NOMO-1 treated with dmso at 0.1 percent for 144 hours (cell line): ENCODE measurements around the gene PPP2R5A.

Experiments
- DNase-seq: peaks from one replicate; lab custom pipeline; 2025; ENCODE audit not compliant: unreplicated experiment; lab: John Stamatoyannopoulos, UW

PPP2R5A gene

DNA sequence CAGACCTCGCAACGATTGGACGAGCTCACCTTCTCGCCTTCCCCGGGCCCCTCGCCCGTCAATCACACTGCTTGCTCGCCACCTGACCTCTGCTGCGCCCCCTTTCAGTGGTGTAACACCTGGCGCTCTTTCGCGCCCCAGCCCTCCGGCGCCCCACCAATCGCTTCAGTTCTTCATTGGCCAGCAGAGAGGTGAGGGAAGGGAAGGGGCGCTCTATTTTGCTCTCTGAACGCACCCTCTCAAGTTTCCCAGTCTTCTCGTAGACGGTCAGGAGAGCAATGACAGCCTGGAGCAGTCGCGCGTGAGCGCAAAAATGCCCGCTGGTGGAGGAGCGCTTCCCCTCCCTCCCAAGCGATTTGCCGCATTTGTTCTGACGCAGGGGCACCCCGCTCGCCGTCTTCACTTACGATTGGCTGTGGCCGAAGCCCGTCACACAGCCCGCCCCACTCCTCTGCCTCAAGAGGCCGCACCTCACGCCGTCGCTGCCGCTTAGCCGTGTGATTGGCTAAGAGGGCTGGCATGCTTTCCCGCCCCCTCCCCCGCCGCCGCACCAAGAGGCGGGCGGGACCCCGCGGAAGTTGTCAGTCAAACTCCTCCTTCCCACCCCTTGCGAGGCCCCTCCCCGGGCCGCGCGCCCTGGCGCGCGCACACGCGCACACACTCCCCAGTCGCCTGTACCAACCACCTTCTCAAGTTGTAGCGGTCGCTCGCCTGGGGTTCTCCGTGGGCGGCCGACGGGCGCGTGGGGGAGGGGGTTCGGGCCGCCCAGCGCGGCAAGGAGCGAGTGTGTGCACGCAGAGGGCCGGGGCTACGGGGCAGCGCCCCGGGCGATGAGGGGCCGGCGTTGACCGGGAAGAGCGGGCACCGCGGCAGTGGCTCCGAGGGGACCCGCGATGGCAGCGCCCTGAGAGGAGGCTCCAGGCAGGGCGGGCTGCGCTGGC is at the start of gene PPP2R5A:
TSS of gene PPP2R5A (plus strand) at position 667 of the 941 bp plus-strand sequence. CDS start 701 bp downstream, outside the sequence.
- DNase-seq = peak; percentile 100

DNA sequence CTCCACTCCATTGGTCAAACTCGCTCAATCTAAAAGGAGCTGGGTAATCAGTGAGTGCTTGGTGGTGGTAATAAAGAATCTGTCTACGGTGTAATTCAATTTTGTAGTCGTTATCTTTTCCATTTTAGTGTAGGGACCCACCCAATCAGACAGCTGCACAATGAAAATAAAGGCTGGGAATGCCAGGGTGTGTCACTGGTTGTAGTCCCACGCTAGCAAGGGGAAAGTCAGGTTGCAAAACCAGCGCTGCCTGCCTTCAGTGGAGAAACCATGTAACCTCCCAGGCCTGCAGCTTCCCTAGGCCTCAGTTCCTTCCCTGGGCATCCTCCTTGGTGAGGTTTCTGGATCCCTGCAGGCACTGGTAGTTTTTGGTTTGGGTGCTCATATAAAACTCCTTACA is 49.4 kb upstream of the PPP2R5A start:
- DNase-seq = no peak

DNA sequence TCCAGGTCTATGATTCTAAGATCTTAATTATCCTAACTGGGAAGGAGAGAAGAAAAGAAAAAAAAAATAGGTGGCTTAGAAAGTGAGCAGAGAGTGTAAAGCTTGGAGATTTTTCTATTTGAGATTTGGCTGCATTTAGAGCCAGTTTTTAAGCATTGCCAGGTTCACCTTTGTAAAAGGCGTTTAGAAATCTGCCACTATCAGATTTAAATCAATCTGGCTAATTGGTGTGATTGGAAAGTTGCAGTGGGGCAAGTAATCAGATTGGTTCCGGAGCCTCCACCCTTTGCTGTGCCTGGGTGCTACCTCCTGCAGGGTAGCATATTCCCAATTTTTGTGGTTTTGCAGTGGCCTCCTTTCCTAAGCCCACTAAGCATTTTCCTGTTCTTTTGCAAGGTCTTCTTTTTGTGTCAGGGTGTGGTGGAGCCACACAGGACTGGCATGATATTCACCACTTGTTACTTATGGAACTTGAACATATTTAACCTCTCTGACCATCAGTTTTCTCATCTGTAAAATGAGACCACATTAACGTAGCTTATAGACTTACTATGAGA is 48.5 kb upstream of the PPP2R5A start:
- no peak for DNase-seq

DNA sequence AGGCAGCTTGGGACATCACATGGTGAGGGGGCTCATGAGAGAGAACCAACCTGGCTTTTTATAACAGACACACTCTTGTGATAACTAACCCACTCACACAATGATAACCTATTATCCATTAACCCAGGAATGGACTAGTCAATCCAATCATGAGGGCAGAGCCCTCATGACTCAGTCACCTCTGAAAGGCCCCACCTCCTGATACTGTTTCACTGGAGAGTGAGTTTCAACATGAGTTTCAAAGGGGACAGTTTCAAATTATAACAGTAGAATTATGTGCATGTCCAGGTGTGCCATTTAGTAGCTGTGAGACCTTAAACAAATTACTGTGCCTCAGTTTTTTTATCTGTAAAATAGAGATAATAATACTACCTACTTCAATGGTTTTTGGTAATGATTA is 47.6 kb upstream of the PPP2R5A start:
- no peak for DNase-seq

DNA sequence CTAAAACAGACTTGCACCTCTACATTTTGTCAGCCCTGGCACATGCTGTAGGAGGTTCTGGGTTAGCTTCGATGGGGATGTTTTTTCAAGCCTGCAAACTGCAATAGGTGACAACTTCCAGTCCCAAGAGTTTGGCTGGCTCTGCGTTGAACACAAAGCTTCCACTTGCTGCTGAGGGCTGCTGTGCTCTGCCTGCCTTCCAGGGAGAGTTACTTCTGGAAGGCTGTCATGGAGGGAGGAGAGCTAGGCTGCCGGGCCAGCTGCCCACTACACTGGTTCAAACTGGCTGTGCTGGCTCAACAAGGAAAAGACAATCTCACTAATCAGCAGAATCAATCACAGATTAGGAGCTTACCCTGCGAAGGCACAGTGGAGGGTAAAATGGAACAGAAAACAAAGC is 46.7 kb upstream of the PPP2R5A start:
- no peak for DNase-seq

DNA sequence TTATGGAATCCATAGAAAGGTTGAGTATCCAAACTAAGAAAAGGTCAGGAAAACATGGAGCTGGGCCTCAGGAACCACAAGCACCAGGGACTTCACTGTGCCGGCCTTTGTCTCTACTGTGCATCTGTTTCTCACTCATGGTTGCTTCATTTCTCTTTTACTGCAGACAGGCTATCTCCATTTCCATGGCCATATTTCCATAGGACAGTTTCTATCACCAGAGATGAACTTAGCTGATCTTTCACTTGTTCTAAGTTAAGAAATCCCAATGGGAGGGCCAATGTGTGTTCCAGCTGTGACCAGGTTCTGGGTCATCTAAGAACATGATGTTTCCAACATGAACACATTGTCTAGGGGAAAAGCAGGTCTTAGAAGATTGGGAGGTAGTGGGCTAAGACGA is 43.7 kb upstream of the PPP2R5A start:
- no peak for DNase-seq

DNA sequence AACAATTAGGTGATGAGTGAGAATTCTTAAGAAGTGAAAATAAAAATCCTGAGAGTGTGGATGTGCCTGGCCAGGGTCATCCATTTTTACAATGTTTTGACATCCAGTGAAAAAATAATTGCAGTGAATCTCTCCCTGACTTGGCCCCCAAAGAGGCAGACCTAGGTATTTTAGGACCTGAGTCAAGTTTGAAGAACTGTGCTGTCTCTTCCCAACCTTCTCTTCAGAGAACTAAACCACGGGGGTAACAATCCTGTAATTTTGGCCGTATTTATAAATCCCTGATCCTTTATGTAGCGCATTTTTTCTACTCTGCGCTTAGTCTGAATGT is 43.3 kb upstream of the PPP2R5A start:
- DNase-seq = no peak

DNA sequence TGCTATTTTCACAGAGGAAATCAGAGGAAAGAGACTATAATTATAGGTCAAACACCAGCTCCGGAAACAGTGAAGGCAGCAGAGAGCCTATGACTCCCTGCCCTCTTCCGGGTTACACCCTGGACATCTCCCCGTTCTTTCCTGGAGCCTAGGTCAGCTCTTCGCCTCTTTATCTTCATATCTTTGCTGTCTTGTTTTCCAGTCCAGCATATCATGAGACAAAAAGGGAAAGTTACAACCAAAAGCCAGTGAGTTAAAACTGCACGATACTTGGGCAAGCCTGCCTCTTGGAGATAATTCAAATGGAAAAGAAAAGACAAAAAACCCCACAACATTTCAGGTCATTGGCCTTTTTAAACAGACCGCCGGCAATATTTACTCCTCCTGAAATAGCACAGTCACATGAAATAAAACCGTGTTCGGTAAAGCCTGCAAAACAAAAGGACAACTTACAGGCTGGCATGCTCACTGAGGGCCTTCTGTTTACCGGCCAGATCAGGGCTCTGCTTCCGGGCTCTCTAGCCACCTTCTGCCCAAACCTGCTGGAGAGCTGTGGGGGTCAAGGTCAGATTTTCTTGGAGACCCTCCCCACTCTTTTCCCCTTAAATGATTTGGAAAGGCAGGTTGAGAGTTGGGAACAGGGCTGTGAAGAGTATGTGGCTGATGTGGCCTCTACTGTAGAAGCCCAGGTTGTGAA is 42.8 kb upstream of the PPP2R5A start:
- DNase-seq = no peak

DNA sequence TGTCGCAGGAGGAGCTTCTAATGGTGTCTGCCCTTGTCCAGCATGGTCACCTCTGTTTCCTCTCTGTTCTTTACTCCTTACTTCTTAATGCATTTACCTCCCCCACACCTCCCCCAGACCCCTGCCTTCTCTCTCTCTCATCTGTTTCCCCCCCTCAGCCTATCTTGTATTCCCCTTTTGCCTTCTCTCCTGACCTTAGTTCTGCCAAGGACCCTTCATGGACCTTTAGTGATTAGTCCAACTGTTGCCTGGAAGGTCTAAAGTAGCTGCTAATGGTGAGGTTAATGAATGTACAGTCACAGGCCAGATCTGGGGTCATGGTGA is 42.3 kb upstream of the PPP2R5A start:
- DNase-seq = no peak

DNA sequence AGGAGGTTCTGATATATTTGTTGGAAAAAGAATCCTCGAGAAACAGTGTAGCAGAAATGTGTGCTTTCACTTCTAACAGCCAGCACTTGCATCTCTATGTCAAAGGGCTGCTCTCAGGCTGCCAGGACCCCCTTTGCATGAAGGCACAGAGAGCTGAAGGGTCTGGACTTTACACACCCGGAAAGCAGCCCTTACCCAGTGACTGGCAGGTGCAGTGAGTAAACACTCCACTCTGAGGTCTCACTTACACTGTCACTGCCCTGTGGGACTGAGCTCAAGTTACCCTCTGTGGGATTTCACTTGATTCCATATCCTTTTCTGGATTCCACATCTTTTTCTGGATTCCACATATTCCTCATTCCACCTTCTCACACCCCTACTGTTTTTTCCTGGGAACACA is 40.8 kb upstream of the PPP2R5A start:
- no peak for DNase-seq

DNA sequence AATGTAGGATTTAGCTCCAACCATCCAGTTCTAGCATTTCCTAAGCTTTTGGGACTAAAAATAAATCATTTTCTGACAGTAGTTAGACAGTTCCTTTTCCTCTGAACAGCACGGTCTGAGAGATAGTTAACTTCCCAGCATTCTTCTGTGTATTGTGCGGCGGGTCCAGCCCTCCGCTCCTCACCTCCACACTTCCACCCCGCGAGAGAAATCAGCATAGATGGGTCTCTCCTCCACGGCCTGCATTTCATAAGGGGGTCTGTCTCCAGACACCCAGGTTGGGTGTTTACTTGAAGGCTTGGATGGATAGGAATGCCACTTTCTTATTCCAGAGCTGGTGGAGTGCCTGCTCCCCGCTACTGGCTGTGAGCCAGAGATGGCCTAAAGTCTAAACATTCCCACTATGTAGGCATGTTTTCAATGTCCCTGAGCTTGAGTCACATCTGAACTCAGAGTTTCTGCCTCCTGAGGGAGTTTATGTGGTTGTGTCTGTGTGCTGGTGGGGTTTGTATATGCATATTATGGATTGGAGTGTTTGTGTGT is 38.0 kb upstream of the PPP2R5A start:
- no peak for DNase-seq

DNA sequence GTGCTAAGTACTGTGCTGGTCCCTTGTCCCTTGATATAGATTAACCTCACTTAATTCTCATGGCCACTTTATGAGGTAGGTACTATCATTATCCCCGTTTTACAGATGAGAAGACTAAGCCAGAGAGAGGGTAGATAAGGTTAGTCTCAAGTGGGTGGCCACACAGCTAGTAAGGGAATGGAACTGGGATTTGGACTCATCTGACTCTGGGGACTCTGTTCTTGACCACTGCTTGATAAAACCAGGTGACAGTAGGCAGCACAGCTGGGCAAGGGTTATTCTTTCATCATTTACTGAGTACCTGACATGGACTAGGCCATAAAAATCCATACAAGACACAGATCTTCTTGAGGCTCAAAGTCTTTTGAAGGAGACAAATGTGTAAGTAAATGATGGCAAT is 37.2 kb upstream of the PPP2R5A start:
- DNase-seq = no peak

DNA sequence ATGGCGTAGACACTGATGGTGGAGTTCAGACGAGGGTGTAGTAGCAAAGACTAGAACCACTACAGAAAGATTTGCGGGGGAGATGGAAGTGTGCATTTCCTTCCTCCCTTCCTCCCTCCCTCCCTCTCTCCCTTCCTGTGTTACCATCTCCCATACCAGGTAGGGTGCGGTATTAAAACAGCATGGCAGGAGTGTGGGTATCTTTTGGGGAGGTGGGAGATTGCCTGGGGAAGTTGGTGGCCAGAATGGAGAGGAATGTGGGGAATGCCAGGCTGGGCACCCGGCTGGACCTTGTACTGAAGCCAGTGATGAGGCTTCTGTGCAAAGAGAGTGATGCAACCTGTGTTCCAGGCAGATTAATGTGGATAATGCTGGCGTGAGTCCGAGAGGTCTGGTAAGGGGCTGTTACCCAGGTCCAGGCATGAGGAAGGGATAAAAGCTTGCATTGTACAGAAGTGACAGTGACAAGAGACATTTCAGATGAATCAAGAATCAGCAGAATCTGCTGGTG is 30.3 kb upstream of the PPP2R5A start:
- no peak for DNase-seq

DNA sequence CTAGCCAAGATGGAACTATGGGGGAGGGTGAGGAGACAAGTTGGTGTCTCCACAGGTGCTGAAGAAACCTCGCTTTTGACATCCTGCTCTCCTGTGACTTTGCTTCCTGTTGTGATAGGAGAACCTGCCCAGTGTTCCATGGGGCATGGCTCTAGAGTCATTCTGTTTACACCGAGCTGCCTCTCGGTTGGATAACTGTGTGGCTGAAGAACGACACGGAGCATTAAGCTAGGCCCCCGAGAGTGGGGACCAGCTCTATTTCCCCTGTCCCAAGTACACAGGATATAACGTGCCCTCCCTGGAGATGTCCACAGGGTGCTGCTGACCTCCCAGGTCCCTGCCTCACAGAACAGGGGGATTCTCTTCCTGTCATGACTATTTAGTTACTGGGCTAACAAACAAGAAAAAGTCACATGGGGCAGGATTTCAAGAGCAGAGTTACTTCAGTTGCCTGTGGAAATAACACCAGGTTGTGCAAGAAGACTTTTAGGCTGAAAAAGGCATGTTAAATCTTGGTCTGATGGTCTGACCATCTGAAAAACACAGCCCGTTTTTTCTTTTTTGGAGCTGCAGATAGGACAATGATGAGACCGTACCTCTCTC is 29.4 kb upstream of the PPP2R5A start:
- DNase-seq = peak; percentile 70

DNA sequence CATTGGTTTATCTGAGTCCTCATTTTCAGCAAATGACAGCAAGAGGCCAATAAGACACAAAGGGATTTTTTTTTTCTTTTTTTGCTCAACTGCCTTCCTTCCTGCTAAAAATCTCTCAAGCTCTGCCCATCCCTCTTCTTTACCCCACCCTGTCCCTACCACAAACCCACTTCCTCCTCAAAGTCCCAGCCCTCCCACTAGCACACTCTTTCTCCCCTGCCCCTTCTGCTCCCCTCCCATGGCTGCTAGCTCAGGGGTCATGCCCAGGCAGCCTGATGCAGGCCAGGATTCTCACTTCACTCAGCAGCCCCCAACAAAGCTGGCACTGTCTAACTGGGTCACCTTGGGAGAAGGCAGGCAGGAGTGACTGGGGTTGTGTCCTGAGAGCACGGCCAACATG is 28.8 kb upstream of the PPP2R5A start:
- DNase-seq = peak; percentile 95

DNA sequence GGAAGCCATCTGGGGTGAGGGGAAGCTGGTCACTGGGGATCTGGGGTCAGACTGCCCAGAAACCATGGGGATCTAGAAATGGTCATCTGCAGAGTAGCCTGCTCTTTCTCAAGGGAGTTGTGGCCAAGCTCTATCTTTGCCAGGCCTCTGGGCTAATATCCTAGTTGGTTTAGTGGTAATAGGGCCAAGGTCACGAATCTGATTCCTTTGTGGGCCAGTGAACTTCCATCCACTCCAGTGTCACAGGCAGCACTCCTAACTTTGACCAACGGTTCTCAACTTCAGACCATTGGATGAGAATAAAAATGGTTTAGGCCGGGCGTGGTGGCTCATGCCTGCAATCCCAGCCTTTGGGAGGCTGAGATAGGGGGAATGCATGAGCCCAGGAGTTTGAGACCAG is 28.1 kb upstream of the PPP2R5A start:
- no peak for DNase-seq

DNA sequence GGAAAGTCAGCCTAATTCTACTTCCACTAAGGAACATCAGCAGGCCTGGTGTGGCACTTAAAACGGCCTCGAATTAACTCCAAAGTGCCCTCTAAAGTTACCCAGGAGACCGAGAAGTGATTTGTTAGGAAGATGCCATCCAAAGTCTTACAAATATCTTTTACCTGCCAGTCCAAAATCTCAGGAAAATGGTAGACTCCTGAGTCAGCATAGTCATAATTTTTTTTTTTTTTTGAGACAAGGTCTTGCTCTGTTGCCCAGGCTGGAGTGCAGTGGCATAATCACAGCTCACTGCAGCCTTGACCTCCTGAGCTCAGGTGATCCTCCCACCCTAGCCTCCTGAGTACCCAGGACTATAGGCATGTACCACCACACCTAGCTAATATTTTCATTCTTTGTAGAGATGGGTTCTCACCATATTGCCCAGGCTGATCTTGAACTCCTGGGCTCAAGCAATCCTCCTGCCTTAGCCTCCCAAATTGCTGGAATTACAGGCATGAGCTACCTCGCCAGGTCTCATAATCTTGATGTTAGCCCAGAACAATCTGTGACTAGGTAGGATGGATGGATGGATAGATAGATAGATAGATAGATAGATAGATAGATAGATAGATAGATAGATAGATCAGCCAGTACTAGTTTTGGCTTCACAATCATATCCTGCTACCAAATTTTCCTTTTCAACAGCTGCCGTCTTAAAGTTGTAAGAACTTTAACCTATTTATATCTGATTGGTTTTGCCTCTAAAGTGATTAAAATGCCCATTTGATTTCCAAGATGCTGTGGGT is 25.3 kb upstream of the PPP2R5A start:
- DNase-seq = no peak

DNA sequence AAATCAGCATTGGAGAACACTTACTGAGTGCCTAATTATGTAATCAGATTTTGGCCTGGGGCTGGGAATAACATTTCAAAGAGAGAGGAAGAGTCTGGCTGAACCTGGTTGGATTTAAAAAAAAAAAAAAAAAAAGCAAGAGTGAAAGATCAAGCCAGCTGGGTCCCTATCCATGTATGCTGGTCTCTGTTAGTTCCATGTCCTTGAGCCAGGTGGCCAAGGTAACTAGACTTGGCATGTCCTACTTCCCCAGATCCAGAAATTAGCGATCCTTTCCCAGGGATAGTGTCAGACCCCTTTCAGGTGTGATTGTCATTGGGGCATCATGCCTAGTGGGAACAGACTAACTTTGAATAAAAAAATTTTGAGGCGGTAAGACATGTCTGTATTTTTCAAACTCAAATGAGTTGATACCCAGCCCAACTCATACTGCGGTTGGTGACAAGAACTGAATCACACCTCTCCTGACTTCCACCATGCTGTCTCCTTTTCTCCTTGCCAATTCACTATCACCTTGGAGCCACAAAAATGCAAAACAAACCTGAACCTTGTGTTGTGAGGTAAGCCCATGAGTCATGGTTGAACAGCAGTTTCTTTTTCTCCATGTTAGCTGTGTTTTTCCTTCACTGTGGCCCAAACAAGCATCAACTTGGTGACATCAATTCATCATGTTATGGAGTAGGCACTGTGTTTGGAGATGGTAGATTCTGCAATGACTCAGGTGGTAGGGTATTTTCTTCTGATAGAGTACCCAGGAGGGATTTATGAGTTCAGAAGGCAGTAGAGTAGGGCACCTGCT is 24.5 kb upstream of the PPP2R5A start:
- no peak for DNase-seq

DNA sequence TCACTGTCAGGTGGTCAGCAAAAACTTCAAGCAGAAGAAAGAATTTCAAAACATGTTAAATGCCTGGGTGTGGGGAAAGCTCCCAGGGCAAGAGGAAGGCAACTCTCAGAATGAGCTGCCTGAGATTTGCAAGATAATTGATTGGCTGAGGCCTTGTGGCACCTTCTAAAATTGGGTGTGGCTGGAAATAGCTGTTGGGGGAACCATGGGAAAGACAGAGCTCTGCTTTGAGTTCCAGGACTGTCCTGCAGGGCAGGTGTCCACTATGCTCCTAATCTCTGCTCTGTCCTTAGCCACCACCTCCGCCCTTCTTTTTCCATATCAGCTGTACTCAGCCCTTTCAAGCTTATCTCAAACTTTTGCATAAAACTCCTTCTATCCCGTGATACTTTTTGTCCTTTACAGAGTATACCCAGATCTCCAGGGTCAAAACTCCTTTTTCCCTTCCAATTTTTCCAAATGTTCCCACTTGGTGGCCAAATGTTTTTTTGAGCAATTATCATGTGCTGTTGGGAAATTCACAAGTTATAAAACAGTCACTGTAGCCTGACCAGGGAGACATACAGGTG is 23.8 kb upstream of the PPP2R5A start:
- DNase-seq = no peak
